ENCODE measurements around the gene SLC1A3. TPM values are rescaled to one million over a fixed set of nuclear protein-coding genes. Genes with fewer than 3 reads are reported as not detected.

SLC1A3 gene
- total RNA-seq, 1 donor from 2014 or later: 43.5 TPM

- Histone ChIP-seq H3K27ac (no peak overlapping the region), H3K27me3 (no peaks in the 10 kb centered on the region), H3K9me3 (no peaks in the 10 kb centered on the region), H3K4me3 (no peak overlapping the region), H3K4me1 (no peaks in the 10 kb centered on the region), H3K36me3 (no peaks in the 10 kb centered on the region)
- TF ChIP-seq, protein P1, sequence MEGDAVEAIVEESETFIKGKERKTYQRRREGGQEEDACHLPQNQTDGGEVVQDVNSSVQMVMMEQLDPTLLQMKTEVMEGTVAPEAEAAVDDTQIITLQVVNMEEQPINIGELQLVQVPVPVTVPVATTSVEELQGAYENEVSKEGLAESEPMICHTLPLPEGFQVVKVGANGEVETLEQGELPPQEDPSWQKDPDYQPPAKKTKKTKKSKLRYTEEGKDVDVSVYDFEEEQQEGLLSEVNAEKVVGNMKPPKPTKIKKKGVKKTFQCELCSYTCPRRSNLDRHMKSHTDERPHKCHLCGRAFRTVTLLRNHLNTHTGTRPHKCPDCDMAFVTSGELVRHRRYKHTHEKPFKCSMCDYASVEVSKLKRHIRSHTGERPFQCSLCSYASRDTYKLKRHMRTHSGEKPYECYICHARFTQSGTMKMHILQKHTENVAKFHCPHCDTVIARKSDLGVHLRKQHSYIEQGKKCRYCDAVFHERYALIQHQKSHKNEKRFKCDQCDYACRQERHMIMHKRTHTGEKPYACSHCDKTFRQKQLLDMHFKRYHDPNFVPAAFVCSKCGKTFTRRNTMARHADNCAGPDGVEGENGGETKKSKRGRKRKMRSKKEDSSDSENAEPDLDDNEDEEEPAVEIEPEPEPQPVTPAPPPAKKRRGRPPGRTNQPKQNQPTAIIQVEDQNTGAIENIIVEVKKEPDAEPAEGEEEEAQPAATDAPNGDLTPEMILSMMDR (IDR thresholded peaks at IDR 0.05): no peak
- intact Hi-C loops (cut with DNase I): no loop called here
- ATAC-seq (no peak), DNase-seq (no peak)
Observed at GRCh38 chr5:36619012-36619635, 12.7 kb downstream of the SLC1A3 start.

DNA sequence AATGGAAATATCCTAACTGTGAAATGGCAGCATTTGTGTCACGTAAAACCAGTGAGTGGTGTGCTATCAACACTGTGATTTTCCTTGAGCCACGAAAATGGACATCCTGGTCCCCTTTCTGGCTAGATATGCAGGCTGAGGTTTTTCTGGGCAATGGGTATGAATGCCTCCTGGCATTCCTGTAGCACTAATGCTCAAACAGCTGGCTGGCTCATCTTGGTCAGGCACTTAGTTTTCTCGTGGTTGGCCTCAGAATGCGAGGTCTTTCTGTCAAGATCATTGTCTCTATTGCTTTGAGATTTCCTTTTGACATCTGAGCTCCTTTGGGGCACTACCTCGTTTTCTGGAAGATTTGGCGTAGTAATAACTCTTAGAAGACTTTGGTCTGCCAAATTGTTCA is 15.6 kb downstream of the SLC1A3 start:
- intact Hi-C loops (cut with DNase I): no loop called here
- ATAC-seq (no peak), DNase-seq (no peak)
- Histone ChIP-seq H3K27me3 (no peaks in the 10 kb centered on the region), H3K36me3 (no peaks in the 10 kb centered on the region), H3K27ac (no peak overlapping the region), H3K9me3 (no peaks in the 10 kb centered on the region), H3K4me1 (no peaks in the 10 kb centered on the region), H3K4me3 (no peak overlapping the region)
- TF ChIP-seq, protein P1 (IDR thresholded peaks at IDR 0.05): no peak

DNA sequence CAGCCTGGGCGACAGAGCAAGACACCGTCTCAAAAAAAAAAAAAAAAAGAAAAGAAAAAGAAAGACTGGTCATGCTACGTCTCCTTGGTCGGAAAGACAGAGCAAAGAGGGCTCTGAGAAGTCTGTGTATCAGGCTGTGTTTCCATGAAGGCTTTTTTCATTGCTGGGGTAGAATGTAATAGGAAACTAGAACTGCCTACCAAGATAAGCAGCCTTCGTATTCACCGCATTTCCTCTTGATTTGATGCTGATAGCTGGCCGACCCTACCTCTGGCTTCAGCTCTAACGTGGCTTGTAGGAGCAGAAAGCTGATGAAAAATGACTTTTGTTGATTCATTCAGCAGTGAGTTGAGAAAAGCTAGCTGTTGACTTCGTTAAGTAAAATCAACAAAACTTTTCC is 17.4 kb downstream of the SLC1A3 start:
- intact Hi-C loops (cut with DNase I): no loop called here
- DNase-seq: no peak
- no peaks in the 10 kb centered on the region for H3K4me1 ChIP-seq
- ATAC-seq: no peak
- H3K4me3 ChIP-seq: no peak overlapping the region
- no peaks in the 10 kb centered on the region for H3K9me3 ChIP-seq
- H3K27ac ChIP-seq: no peak overlapping the region
- TF ChIP-seq, protein P1 (IDR thresholded peaks at IDR 0.05): no peak
- no peaks in the 10 kb centered on the region for H3K27me3 ChIP-seq
- H3K36me3 ChIP-seq: no peaks in the 10 kb centered on the region

DNA sequence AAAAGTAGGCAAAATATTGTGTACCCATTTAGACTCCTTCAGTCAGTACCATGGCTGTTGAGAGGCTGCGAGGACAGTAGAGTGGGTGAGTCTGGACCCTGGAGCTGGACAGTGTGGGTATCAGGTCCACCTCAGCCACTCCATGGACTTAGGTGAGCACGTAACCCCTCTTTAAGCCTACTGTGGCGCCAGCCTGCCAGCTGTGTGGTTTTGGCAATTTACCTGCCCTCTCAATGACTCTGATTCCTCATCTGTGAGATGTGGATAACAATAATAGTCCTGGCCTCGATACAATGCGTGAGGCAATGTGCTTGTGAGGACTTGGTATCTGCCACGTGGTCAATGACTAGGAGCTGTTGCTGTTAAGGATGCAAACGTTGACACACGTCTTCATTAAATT is 17.9 kb downstream of the SLC1A3 start:
- intact Hi-C loops (cut with DNase I): no loop called here
- no peak for ATAC-seq

GRCh38 chr5:36628695-36629094 is 22.3 kb downstream of the SLC1A3 start:
- no peak overlapping the region for H3K4me3 ChIP-seq
- H3K27ac ChIP-seq: no peak overlapping the region
- no peaks in the 10 kb centered on the region for H3K4me1 ChIP-seq
- no peaks in the 10 kb centered on the region for H3K36me3 ChIP-seq
- TF ChIP-seq, protein P1 (IDR thresholded peaks at IDR 0.05): no peak
- DNase-seq (no peak), ATAC-seq (no peak)
- H3K9me3 ChIP-seq: no peaks in the 10 kb centered on the region
- intact Hi-C loops (cut with DNase I): no loop called here
- H3K27me3 ChIP-seq: no peaks in the 10 kb centered on the region

More for the DNA sequence above, 17.9 kb downstream of the SLC1A3 start:
- TF ChIP-seq, protein P1 (IDR thresholded peaks at IDR 0.05): no peak
- H3K4me3 ChIP-seq: no peak overlapping the region
- no peak overlapping the region for H3K27ac ChIP-seq
- no peaks in the 10 kb centered on the region for H3K9me3 ChIP-seq
- DNase-seq: no peak
- H3K27me3 ChIP-seq: no peaks in the 10 kb centered on the region
- no peaks in the 10 kb centered on the region for H3K36me3 ChIP-seq
- H3K4me1 ChIP-seq: no peaks in the 10 kb centered on the region

- Histone ChIP-seq H3K4me3 (no peak overlapping the region), H3K27ac (no peak overlapping the region), H3K9me3 (no peaks in the 10 kb centered on the region), H3K4me1 (no peaks in the 10 kb centered on the region), H3K36me3 (no peaks in the 10 kb centered on the region), H3K27me3 (no peaks in the 10 kb centered on the region)
- TF ChIP-seq, protein P1 (IDR thresholded peaks at IDR 0.05): no peak
- intact Hi-C loops (cut with DNase I): no loop called here
- DNase-seq (no peak), ATAC-seq (no peak)
Observed at GRCh38 chr5:36629729-36630128, 23.3 kb downstream of the SLC1A3 start.

All from upper lobe of right lung (tissue), 1 donor.